H1 (cell line): ENCODE data around the gene BDKRB1. TPM values are rescaled to one million over a fixed set of nuclear protein-coding genes. Genes with fewer than 3 reads are reported as not detected.

Source experiments
- CTCF ChIA-PET: fragments of 300-600 bp; sonication (Branson Sonifier 250); formaldehyde crosslinking; loops from one replicate; lab custom pipeline; 2021; ENCODE audit not compliant: partially characterized antibody; lab: Charles Lee
- POLR2A ChIA-PET: fragments of 300-600 bp; sonication (Branson Sonifier 250); formaldehyde crosslinking; loops from one replicate; lab custom pipeline; 2021; ENCODE audit warnings: inconsistent platforms; ENCODE audit not compliant: partially characterized antibody; lab: Charles Lee
- DNase-seq, 2 experiments: peaks; one replicate each; pipeline versions ENCODE4 v3.0.0 to v3.0.0-alpha.2; 2010 to 2022; ENCODE audit warnings: low spot score in 2 of 2, low read depth in 1 of 2, mixed read lengths in 1 of 2
- FAIRE-seq: peaks from 2 replicates; lab custom pipeline; 2011; peaks lifted over from hg19 to GRCh38; lab: Jason Lieb, UNC
- H2AFZ ChIP-seq: 2 replicates; pipeline ENCODE4 v1.8.1; 2012; ENCODE audit warnings: low read length, inconsistent platforms
- H2AK5ac ChIP-seq: 2 replicates; pipeline ENCODE4 v1.6.1; 2013; ENCODE audit warnings: low read depth, low read length
- H2BK120ac ChIP-seq: replicated peaks from 2 replicates; pipeline ENCODE3; 2013; ENCODE audit warnings: low read depth, low read length, inconsistent platforms
- H2BK12ac ChIP-seq: 2 replicates; pipeline ENCODE4 v1.6.1; 2013; ENCODE audit warnings: low read depth, low read length
- H2BK15ac ChIP-seq: 2 replicates; pipeline ENCODE4 v1.6.1; 2013; ENCODE audit warnings: low read length
- H2BK20ac ChIP-seq: 2 replicates; pipeline ENCODE4 v1.6.1; 2013; ENCODE audit warnings: low read length
- H2BK5ac ChIP-seq: 2 replicates; pipeline ENCODE4 v1.6.1; 2013; ENCODE audit warnings: low read depth, low read length
- H3K14ac ChIP-seq: 2 replicates; pipeline ENCODE4 v1.6.1; 2013; ENCODE audit warnings: inconsistent platforms; ENCODE audit not compliant: insufficient read length
- H3K18ac ChIP-seq: 2 replicates; pipeline ENCODE4 v1.6.1; 2013; ENCODE audit warnings: low read length; ENCODE audit errors: extremely low read depth
- H3K23ac ChIP-seq: 2 replicates; pipeline ENCODE4 v1.6.1; 2013; ENCODE audit warnings: inconsistent platforms; ENCODE audit not compliant: insufficient read length
- H3K23me2 ChIP-seq: 2 replicates; pipeline ENCODE4 v1.6.1; 2013; ENCODE audit warnings: low read depth, low read length
- H3K27ac ChIP-seq: 2 replicates; pipeline ENCODE4 v1.6.1; 2011; ENCODE audit warnings: low read depth, low read length, inconsistent platforms
- H3K27me3 ChIP-seq, 4 experiments: replicated peaks in 1 of 4; 1 replicate in 1 of 4; 2 replicates in 3 of 4; pipeline versions ENCODE4 v1.6.1 to v1.8.1; 2011 to 2013; ENCODE audit warnings: low read length in 3 of 4, mild to moderate bottlenecking in 3 of 4, inconsistent platforms in 2 of 4, mixed read lengths in 2 of 4, moderate library complexity in 1 of 4; ENCODE audit not compliant: control insufficient read depth in 3 of 4, insufficient read depth in 3 of 4; ENCODE audit errors: extremely low read depth in 1 of 4
- H3K36me3 ChIP-seq, 4 experiments: 2 replicates each; pipeline versions ENCODE4 v1.6.1 to v1.8.1; 2011 to 2013; ENCODE audit warnings: mild to moderate bottlenecking in 4 of 4, low read length in 3 of 4, moderate library complexity in 2 of 4, control low read depth in 1 of 4, inconsistent platforms in 1 of 4; ENCODE audit not compliant: insufficient read depth in 4 of 4, control insufficient read depth in 2 of 4
- H3K4ac ChIP-seq: replicated peaks from 2 replicates; pipeline ENCODE3; 2013; ENCODE audit warnings: low read length, low read depth, mixed read lengths, inconsistent platforms; ENCODE audit not compliant: insufficient read length
- H3K4me1 ChIP-seq, 4 experiments: replicated peaks in 1 of 4; 1 replicate in 1 of 4; 2 replicates in 3 of 4; pipeline versions ENCODE4 v1.6.1 to v1.8.1; 2011 to 2013; ENCODE audit warnings: low read length in 3 of 4, inconsistent platforms in 2 of 4, mixed read lengths in 1 of 4; ENCODE audit not compliant: insufficient read depth in 4 of 4, control insufficient read depth in 3 of 4
- H3K4me2 ChIP-seq, 2 experiments: 2 replicates each; pipeline versions ENCODE4 v1.6.1 to v1.8.1; 2011 to 2013; ENCODE audit warnings: low read depth in 2 of 2, low read length in 2 of 2, control low read depth in 1 of 2, inconsistent platforms in 1 of 2, mild to moderate bottlenecking in 1 of 2; ENCODE audit not compliant: insufficient read depth in 1 of 2
- H3K4me3 ChIP-seq, 4 experiments: fragments of 200-600, 300-600 bp in 1 of 4; sonication (generic), shearing (Covaris generic), sonication (Bioruptor Twin) in 1 of 4; 2 replicates each; pipeline versions ENCODE4 v1.5.1 to v1.8.1; 2011 to 2016; ENCODE audit warnings: low read length in 4 of 4, low read depth in 3 of 4, control low read depth in 2 of 4, inconsistent platforms in 2 of 4, mild to moderate bottlenecking in 2 of 4, mixed read lengths in 1 of 4, moderate library complexity in 1 of 4; ENCODE audit not compliant: insufficient read depth in 2 of 4; ENCODE audit errors: extremely low read depth in 1 of 4
- H3K56ac ChIP-seq: replicated peaks from 2 replicates; pipeline ENCODE3; 2013; ENCODE audit warnings: low read depth, mild to moderate bottlenecking, mixed read lengths, low read length, inconsistent platforms; ENCODE audit not compliant: insufficient read length
- H3K79me1 ChIP-seq: 2 replicates; pipeline ENCODE4 v1.6.1; 2013; ENCODE audit warnings: low read depth, low read length, control low read depth
- H3K79me2 ChIP-seq, 2 experiments: 2 replicates each; pipeline versions ENCODE4 v1.6.1 to v1.8.1; 2012 to 2013; ENCODE audit warnings: low read length in 2 of 2, mild to moderate bottlenecking in 2 of 2, inconsistent platforms in 1 of 2; ENCODE audit not compliant: insufficient read depth in 2 of 2, control insufficient read depth in 1 of 2
- H3K9ac ChIP-seq, 4 experiments: replicated peaks in 1 of 4; 1 replicate in 1 of 4; 2 replicates in 3 of 4; pipeline versions ENCODE4 v1.6.1 to v1.8.1; 2011 to 2013; ENCODE audit warnings: low read depth in 3 of 4, low read length in 3 of 4, control low read depth in 2 of 4, mild to moderate bottlenecking in 2 of 4, moderate library complexity in 2 of 4, inconsistent platforms in 1 of 4; ENCODE audit errors: extremely low read depth in 1 of 4
- H3K9me3 ChIP-seq, 2 experiments: 2 replicates each; pipeline versions ENCODE4 v1.6.1 to v1.8.1; 2012 to 2013; ENCODE audit warnings: mild to moderate bottlenecking in 2 of 2, moderate library complexity in 2 of 2, control low read depth in 1 of 2, inconsistent platforms in 1 of 2, low read depth in 1 of 2, low read length in 1 of 2, mixed read lengths in 1 of 2; ENCODE audit not compliant: insufficient read depth in 2 of 2
- H4K20me1 ChIP-seq, 2 experiments: replicated peaks in 1 of 2; 2 replicates each; pipeline versions ENCODE3 to v1.8.1; 2011 to 2013; ENCODE audit warnings: inconsistent platforms in 2 of 2, low read length in 2 of 2, mild to moderate bottlenecking in 1 of 2; ENCODE audit not compliant: insufficient read depth in 2 of 2, control insufficient read depth in 1 of 2
- H4K5ac ChIP-seq: 2 replicates; pipeline ENCODE4 v1.6.1; 2013; ENCODE audit warnings: low read length, low read depth, mixed read lengths, inconsistent platforms; ENCODE audit not compliant: insufficient read length
- H4K8ac ChIP-seq: 2 replicates; pipeline ENCODE4 v1.8.0; 2013; ENCODE audit warnings: mild to moderate bottlenecking, moderate library complexity, low read length, inconsistent platforms; ENCODE audit not compliant: insufficient read depth; ENCODE audit errors: extremely low read depth
- H4K91ac ChIP-seq: replicated peaks from 2 replicates; pipeline ENCODE3; 2013; ENCODE audit warnings: low read length, mixed read lengths, inconsistent platforms; ENCODE audit not compliant: insufficient read length
- BCL11A ChIP-seq, 2 experiments: IDR thresholded peaks; one replicate each; pipeline ENCODE4 v1.6.1; 2011; ENCODE audit warnings: low read depth in 2 of 2, low read length in 2 of 2, mild to moderate bottlenecking in 2 of 2
- BRCA1 ChIP-seq: IDR thresholded peaks from 2 replicates; pipeline ENCODE4 v1.6.1; 2012; ENCODE audit warnings: low read depth, low read length, improper control_type of control experiment
- CEBPB ChIP-seq: IDR thresholded peaks from 2 replicates; pipeline ENCODE4 v1.6.1; 2012; ENCODE audit warnings: low read depth, low read length
- EGR1 ChIP-seq: IDR thresholded peaks from 2 replicates; pipeline ENCODE4 v1.6.1; 2011; ENCODE audit warnings: low read depth, low read length, borderline replicate concordance
- JUN ChIP-seq: IDR thresholded peaks from 2 replicates; pipeline ENCODE4 v1.6.1; 2011; ENCODE audit warnings: low read depth, mild to moderate bottlenecking, improper control_type of control experiment, low read length
- MAFK ChIP-seq: IDR thresholded peaks from 2 replicates; pipeline ENCODE4 v1.6.1; 2012; ENCODE audit warnings: low read depth, mild to moderate bottlenecking, improper control_type of control experiment, low read length
- RAD21 ChIP-seq, 2 experiments: IDR thresholded peaks in 1 of 2; conservative IDR thresholded peaks in 1 of 2; 2 replicates each; pipeline ENCODE4 v1.6.1; 2011; ENCODE audit warnings: low read depth in 2 of 2, low read length in 2 of 2, improper control_type of control experiment in 1 of 2, inconsistent platforms in 1 of 2, mild to moderate bottlenecking in 1 of 2, moderate library complexity in 1 of 2
- RFX5 ChIP-seq: IDR thresholded peaks from 2 replicates; pipeline ENCODE4 v1.6.1; 2011; ENCODE audit warnings: low read depth, low read length, improper control_type of control experiment, borderline replicate concordance
- RXRA ChIP-seq: IDR thresholded peaks from 2 replicates; pipeline ENCODE4 v1.6.1; 2011; ENCODE audit warnings: low read depth, mild to moderate bottlenecking, low read length, moderate library complexity; ENCODE audit not compliant: insufficient read depth
- SIRT6 ChIP-seq: IDR thresholded peaks from one replicate; pipeline ENCODE4 v1.7.1; 2012; ENCODE audit warnings: low read length, inconsistent platforms
- TAF1 ChIP-seq: IDR thresholded peaks from 2 replicates; pipeline ENCODE4 v1.6.1; 2011; ENCODE audit warnings: mild to moderate bottlenecking, low read depth, low read length
- USF2 ChIP-seq: IDR thresholded peaks from 2 replicates; pipeline ENCODE4 v1.6.1; 2011; ENCODE audit warnings: low read length, improper control_type of control experiment
- ZNF274 ChIP-seq: IDR thresholded peaks from 2 replicates; pipeline ENCODE4 v1.7.0; 2012; ENCODE audit warnings: low read length, borderline replicate concordance; ENCODE audit errors: extremely low read depth
- WGBS, 2 experiments: shearing (Covaris generic) in 1 of 2; methylation state at CpG; one replicate each; pipeline versions ENCODE4 v1.1.6 to v1.1.7; 2013 to 2015; ENCODE audit warnings: low lambda C conversion rate in 2 of 2, mixed read lengths in 2 of 2, inconsistent platforms in 1 of 2, low coverage in 1 of 2, missing lambda C conversion rate in 1 of 2; ENCODE audit not compliant: insufficient replicate concordance in 2 of 2, insufficient coverage in 1 of 2, insufficient read length in 1 of 2; ENCODE audit errors: extremely low coverage in 1 of 2, missing lambda C conversion rate in 1 of 2; 5-methylcytosine and 5-hydroxymethylcytosine counted together
- polyA plus RNA-seq, 7 experiments: library from polyadenylated mRNA; depleted of rRNA in 3 of 7; stranded (reverse) in 5 of 7; unstranded in 2 of 7; fragments of >200 nt in 5 of 7; fragments of 200-250 nt in 2 of 7; gene quantifications; 1 replicate in 5 of 7; 2 replicates in 1 of 7; 4 replicates in 1 of 7; pipeline versions ENCODE4 v1.2.1 to v1.2.3, GENCODE V29; 2011 to 2013; ENCODE audit warnings: missing spikeins in 2 of 7, mixed read lengths in 2 of 7
- total RNA-seq: library from RNA; stranded (reverse); fragmentation: NEBNext Ultra II Directional; extraction: Animal tissue kit (Norgen Biotek cat#: 25700); gene quantifications from 2 replicates; pipeline ENCODE4 v1.2.1, GENCODE V29; 2021

Gene BDKRB1
- total and polyA plus RNA-seq, 2 of the 8 experiments (the other 6 are each of a cell fraction or from before 2014, with no cell fraction given), result 0.27 TPM; not detected in 1

DNA sequence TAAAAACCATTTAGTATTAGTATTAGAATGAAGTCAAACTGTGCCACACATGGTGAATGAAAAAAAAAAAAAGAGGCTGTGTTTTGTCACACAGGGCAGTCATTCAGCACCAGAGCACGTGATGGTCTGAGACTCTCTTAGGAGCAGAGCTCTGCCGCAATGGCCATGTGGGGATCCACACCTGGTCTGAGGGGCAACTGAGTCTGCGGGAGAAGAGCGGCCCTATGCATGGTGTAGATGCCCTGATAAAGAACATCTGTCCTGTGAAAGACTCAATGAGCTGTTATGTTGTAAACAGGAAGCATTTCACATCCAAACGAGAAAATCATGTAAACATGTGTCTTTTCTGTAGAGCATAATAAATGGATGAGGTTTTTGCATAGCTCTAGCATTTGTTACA is 12.2 kb upstream of the BDKRB1 start:
- Histone ChIP-seq H3K79me2 (no peaks in the 10 kb centered on the region), H3K4ac (no peak overlapping the region), H3K23ac (no peak overlapping the region), H3K4me3 (no peak overlapping the region), H3K4me1 (no peaks in the 10 kb centered on the region), H2BK12ac (no peak overlapping the region), H3K79me1 (no peaks in the 10 kb centered on the region), H2BK20ac (no peak overlapping the region), H3K56ac (no peak overlapping the region), H3K36me3 (no peaks in the 10 kb centered on the region), H3K23me2 (no peaks in the 10 kb centered on the region), H2AFZ (no peak overlapping the region), H4K91ac (no peak overlapping the region), H2AK5ac (no peak overlapping the region), H4K20me1 (no peaks in the 10 kb centered on the region), H3K18ac (no peak overlapping the region), H2BK5ac (no peak overlapping the region), H2BK120ac (no peak overlapping the region), H3K14ac (no peak overlapping the region), H4K8ac (no peak overlapping the region; the same call in 1 of the 2 replicates), H4K5ac (no peak overlapping the region), H3K27me3 (no peaks in the 10 kb centered on the region), H2BK15ac (no peak overlapping the region), H3K9me3 (peaks cover 3 to 16% of the 10 kb centered on the region in 2 experiments; a peak in 3 of 4 replicates), H3K9ac (no peak overlapping the region)
- CTCF ChIA-PET, result interaction anchor here (1.0 kb wide), 1 partner anchor 19 kb away, joined by 3 read pairs; no protein-coding TSS in a partner anchor
- 93% methylated on average over 5 of the region's 5 CpGs; no CpG with 5 or more reads in 1 of the 2 experiments for WGBS, 2 experiments
- POLR2A ChIA-PET, result no interaction called here
- no peak for FAIRE-seq
- TF ChIP-seq JUN, result no peak
- TF ChIP-seq RAD21 (IDR thresholded peaks at IDR 0.05 in 1 of 2, conservative IDR thresholded peaks at IDR 0.05 in 1 of 2; ENCODE audit: low read depth in 2 of 2, low read length in 2 of 2), result no peak
- TF ChIP-seq USF2, result no peak
- TF ChIP-seq BCL11A (IDR thresholded peaks at IDR 0.05; ENCODE audit: low read depth in 2 of 2, low read length in 2 of 2), result no peak
- no peak for TF ChIP-seq ZNF274
- no peak for TF ChIP-seq RXRA
- no peak for TF ChIP-seq CEBPB
- no peak for TF ChIP-seq EGR1
- TF ChIP-seq RFX5, result no peak
- TF ChIP-seq MAFK, result no peak
- no peak for TF ChIP-seq BRCA1
- TF ChIP-seq TAF1, result no peak
- TF ChIP-seq SIRT6, result no peak
- TF ChIP-seq, all 59 proteins: peak for 0
- no peak overlapping the region for H3K27ac ChIP-seq
- DNase-seq, result no peak
- no peak overlapping the region for H3K4me2 ChIP-seq
